Measurements from ENCODE around the gene RAPGEF4.

GRCh38 chr2:172922815-172923214 is 187.2 kb downstream of the RAPGEF4 start:
- TF ChIP-seq ZHX1 (CRISPR knock-in tag; IDR thresholded peaks at IDR 0.05; ENCODE audit: low read depth) (no peak), JUNB (CRISPR knock-in tag; IDR thresholded peaks at IDR 0.05; ENCODE audit: borderline replicate concordance) (no peak), ZNF446 (CRISPR knock-in tag; IDR thresholded peaks at IDR 0.05) (no peak), MZF1 (CRISPR knock-in tag; IDR thresholded peaks at IDR 0.05; ENCODE audit: borderline replicate concordance) (no peak)

All from HepG2 (cell line).